ENCODE data around the gene TRUB2.

- peak; percentile 87 to 93 for TF ChIP-seq POLR2A (IDR thresholded peaks at IDR 0.05)
- TF ChIP-seq CTCF (IDR thresholded peaks at IDR 0.05 in 4 of 5, conservative IDR thresholded peaks at IDR 0.05 in 1 of 5) = no peak
These were observed 48.7 kb upstream of the TRUB2 start, which contains the start of gene URM1 for GRCh38 chr9:128370752-128371629.

Measured in gastrocnemius medialis (tissue), 4 donors.